Erythroblast (primary cell): ENCODE measurements around the gene RNASE8.

ENCODE experiments used
- GATA1 ChIP-seq: IDR thresholded peaks from 2 replicates; pipeline ENCODE4 v1.6.1; 2011; ENCODE audit warnings: low read depth, mild to moderate bottlenecking, control low read depth, low read length, moderate library complexity
- POLR2A ChIP-seq: IDR thresholded peaks from 2 replicates; pipeline ENCODE4 v1.6.1; 2011; ENCODE audit warnings: mild to moderate bottlenecking, low read length

DNA sequence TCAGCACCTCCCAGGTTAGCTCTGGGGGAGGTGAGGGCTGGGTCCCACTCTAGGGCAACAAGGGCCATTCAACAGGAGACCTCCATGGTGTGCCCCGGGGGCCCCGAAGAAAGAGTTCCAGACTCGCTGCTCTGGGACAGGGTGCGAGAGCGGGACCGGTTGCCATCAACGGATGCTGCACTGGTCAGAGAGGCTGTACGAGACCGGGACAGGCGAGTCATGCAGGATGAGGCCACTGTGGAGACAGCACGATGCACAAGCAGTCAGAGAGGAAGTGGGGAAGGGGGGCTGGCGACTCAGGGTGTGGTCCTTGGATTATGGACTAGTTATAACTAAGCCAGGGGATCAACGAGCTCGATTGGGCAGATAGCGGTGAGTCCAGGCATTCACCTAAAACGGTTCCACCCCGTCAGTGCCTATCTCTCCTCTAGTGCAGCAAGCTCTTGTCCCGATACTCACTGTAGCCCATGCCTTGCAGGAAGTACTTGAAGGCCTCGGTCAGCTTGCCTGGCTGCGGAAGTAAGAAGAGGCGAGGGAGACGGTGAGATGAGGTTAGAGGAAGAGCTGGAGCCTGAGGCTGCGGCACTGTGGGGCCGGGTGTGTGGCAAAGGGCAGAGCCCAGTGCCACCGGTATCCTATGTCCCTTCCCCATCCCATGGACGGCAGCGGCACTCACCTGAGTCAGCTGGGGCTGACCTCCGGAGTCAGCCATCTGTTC, 39.9 kb upstream of the RNASE8 start:
- TF ChIP-seq POLR2A (no peak), GATA1 (no peak)
